Left renal cortex interstitium (tissue), 4 donors: ENCODE data around the gene FYN. TPM values are rescaled to one million over a fixed set of nuclear protein-coding genes. Genes with fewer than 3 reads are reported as not detected.
"Not testable (repeated sequence)": the region's sequence is repeated elsewhere in the genome, so short reads cannot be mapped to it uniquely, and the experiment has no call there.

ENCODE experiments used
- DNase-seq, 4 donors: peaks; one replicate each; pipeline ENCODE4 v3.0.0-alpha.2; 2013; ENCODE audit warnings: low read depth in 4 of 4, low spot score in 2 of 4, missing footprints in 1 of 4
- polyA plus RNA-seq, 4 donors: library from polyadenylated mRNA; unstranded; fragments of 120-200 nt; gene quantifications; one replicate each; pipeline ENCODE4 v1.2.1, GENCODE V29; 2013; ENCODE audit not compliant: insufficient read length in 4 of 4

FYN gene
- 100 to 1,000 TPM; 150 to 173 (median 158) TPM for polyA plus RNA-seq

- DNase-seq = peak; percentile 75 to 96 (median 94)
These were observed at the start of gene FYN for GRCh38 chr6:111873178-111874024. TSS of gene FYN (minus strand) at chr6:111873452. CDS start at chr6:111720051, 153,401 bp downstream.

- no peak for DNase-seq
These were observed 49.4 kb upstream of the FYN start for GRCh38 chr6:111922454-111923297.

- DNase-seq = no peak
These were observed 47.9 kb upstream of the FYN start for GRCh38 chr6:111921103-111921502.

- DNase-seq = no peak
These were observed 47.3 kb upstream of the FYN start for GRCh38 chr6:111920578-111920977.

- no peak for DNase-seq
These were observed 45.6 kb upstream of the FYN start for GRCh38 chr6:111918825-111919224.

- no peak for DNase-seq
These were observed 43.5 kb upstream of the FYN start for GRCh38 chr6:111916747-111917146.

- DNase-seq = no peak
These were observed 41.4 kb upstream of the FYN start for GRCh38 chr6:111914617-111915016.

- DNase-seq = no peak
These were observed 39.7 kb upstream of the FYN start for GRCh38 chr6:111912904-111913303.

- DNase-seq = no peak
These were observed 38.2 kb upstream of the FYN start for GRCh38 chr6:111911428-111911827.

GRCh38 chr6:111909238-111909637 lies 36.0 kb upstream of the FYN start:
- no peak for DNase-seq

- not testable (repeated sequence) for DNase-seq
These were observed 35.1 kb upstream of the FYN start for GRCh38 chr6:111908365-111908764.

GRCh38 chr6:111900735-111901134 lies 27.5 kb upstream of the FYN start:
- DNase-seq = no peak

- DNase-seq = no peak
These were observed 26.3 kb upstream of the FYN start for GRCh38 chr6:111899531-111899930.

GRCh38 chr6:111898452-111898851 lies 25.2 kb upstream of the FYN start:
- no peak for DNase-seq

GRCh38 chr6:111894951-111895350 lies 21.7 kb upstream of the FYN start:
- no peak for DNase-seq

GRCh38 chr6:111894272-111894671 lies 21.0 kb upstream of the FYN start:
- DNase-seq = no peak

- no peak for DNase-seq
These were observed 19.2 kb upstream of the FYN start for GRCh38 chr6:111892431-111892830.

GRCh38 chr6:111890988-111891387 lies 17.7 kb upstream of the FYN start:
- no peak for DNase-seq

GRCh38 chr6:111888928-111889695 lies 15.9 kb upstream of the FYN start:
- peak in 2 of 4 donors; percentile 15 to 34 for DNase-seq

- DNase-seq = not testable (repeated sequence)
These were observed 13.5 kb upstream of the FYN start for GRCh38 chr6:111886793-111887192.
